ENCODE measurements around the gene RSAD2.

The RSAD2 gene

DNA sequence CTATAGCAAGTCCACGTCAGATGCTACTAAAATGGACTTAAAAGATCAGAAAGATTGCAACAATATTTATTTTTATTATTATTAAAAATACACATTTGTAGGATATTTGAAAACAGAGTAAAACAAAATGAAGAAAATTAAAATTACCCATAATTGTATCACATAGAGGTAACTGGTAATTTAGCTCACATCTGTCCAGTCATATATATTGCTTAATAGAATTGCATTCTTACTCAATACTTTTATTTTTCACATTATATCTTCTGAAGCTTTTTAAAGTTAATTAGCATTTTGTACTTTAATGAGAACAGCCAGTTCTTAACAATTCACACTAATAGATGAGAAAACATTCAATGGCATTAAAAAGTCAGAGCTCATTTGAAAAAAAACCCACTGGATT, 28.1 kb downstream of the RSAD2 start:
- no peak for DNase-seq (ENCODE audit: low read depth in 3 of 3)

DNA sequence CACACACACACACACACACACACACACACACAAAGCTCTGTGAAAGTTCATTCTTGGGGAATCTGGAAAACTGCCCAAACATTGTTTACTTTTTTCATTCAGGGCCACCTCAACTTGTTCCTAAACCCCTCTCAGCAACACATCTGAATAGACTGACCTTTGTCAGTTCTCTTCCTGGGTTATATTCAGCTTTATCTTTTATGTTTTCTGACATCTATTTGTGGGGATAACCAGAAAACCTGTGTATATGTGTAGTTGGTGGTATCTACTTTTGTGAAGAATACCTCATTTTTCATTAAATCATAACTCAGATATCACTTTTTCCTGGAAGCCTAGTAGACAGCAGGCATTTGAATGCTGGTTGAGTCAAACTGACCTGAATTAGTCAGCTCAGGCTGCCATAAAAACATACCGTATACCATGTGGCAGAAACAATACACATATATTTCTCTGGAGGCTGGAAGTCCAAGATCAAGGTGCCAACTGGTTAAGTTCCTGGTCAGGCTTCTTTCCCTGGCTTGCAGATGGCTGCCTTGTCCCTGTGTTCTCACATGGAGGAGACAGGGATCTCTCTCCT, 28.7 kb downstream of the RSAD2 start:
- no peak for DNase-seq (ENCODE audit: low read depth in 3 of 3)

DNA sequence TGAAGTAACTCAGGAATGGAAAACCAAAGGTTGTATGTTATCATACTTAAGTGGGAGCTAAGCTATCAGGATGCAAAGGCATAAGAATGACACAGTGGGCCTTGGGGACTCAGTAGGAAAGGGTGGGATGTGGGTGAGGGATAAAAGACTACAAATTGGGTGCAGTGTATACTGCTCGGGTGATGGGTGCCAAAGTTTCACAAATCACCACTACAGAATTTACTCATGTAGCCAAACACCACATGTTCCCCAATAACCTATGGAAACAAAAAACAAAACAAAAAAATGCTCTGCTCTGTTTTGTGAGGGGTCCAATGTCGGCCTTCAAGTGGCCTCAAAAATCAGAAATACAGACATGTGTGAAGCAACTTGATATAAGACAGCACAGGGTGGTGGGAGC, 30.7 kb downstream of the RSAD2 start:
- no peak for DNase-seq (ENCODE audit: low read depth in 3 of 3)

DNA sequence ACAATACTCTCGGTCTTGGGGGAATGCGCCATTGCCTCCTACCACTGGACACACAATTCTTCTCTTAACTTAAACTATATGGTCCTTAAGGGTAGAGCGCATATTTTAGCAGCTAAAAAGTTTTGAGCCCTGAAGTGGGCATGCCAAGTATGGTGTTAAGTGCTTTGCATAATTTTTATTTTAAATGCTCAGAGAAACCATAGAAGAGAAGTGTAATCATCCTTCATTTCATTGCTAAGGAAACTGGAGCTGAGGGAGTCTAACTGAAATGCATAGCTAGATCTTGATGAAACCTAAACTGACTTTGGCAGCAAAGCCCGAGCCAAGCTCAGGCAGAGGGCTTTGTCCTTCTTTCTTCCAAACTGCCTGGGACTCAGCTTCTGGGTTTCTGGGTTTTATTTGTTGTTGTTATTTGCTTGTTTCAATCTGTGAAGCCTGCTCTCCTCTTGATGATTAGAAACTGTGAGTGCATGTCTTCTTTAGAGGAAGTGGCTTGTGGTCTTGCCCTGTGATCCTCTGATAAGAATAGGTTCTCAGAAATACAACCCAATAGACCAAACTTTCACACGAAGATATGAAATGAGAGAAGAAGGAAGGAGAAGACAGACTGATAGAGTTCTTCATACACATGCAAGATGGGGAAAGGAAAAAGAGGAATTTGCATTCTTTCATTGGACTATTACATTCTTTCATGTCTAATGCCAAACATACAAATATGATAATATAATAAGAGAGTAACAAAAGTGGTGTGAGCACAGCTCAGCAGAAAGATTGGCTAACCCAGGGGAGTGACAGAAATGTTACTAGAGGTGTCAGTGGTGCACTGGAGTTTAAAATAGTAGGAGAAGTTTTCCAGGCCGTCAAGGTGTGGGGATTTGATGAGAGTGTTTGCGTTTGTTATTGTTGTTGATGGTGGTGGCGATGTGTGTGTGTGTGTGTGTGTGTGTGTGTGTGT, 32.1 kb downstream of the RSAD2 start:
- DNase-seq (ENCODE audit: low read depth in 3 of 3): no peak

DNA sequence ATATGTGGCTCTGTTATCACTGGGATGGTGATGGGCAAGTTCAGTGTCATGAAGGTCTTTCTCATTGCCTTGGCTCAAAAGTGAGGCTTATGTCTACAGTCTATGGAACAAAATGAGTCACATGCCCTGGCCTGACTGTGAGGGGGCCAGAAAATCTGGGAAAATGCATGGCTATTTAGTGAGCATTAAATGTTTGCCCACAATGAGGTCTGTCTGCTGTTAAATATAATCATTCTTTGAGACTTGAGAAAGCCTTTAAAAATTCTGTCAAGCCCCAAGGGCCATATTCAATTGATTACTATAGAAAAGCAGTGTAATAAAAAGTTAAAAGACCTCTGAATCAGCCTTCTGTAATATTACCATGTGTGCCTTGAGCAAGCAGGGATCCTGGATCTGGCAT, 34.1 kb downstream of the RSAD2 start:
- DNase-seq (ENCODE audit: low read depth in 3 of 3): no peak

DNA sequence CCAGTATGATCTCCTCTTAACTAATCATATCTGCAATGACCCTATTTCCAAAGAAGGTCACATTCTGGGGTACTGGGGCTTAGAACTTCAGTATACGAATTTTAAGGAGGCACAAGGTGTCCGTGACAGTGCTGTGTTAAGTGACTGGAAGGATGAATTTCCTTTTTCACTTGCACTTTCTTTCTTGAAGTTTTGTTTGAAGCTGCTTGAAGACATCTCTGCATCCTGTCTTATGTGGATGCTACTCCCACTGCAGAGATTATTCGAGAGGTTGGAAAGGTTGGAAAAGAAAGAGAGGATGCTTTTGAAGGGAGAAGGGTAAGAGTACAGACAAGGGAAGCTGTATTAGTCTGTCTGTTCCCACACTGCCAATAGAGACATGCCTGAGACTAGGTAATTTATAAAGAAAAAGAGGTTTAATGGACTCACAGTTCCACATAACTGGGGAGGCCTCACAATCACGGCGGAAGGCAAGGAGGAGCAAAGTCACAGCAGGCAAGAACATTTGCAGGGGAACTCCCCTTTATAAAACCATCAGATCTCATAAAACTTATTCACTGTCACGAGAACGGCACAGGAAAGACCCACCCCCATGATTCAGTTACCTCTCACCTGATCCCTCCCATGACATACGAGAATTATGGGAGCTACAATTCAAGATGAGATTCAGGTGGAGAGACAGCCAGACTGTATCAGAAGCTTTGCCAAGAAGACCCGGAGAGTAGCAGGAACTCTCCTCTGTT, 36.0 kb downstream of the RSAD2 start:
- DNase-seq (ENCODE audit: low read depth in 3 of 3): peak in 1 of 3 donors; percentile 52

DNA sequence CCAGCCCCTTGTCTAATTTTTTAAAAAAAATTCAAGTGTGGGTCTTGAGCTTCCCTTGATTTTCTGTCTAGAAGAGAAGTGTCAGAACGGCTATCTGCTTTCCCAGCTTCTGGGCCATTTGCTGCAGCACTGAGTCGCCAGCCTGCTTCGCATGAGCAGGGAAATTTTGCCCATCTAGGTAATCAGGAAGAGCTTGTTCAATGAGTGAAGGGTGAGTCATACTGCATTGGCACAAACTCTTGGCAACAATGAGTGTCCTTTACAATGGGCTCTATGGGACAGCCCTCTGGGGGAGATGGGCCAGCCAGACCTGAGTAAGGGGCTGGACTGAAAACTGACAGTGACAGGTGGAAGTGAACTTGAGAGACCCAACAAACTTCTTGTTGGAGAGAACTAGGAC, 37.3 kb downstream of the RSAD2 start:
- no peak for DNase-seq (ENCODE audit: low read depth in 3 of 3)

DNA sequence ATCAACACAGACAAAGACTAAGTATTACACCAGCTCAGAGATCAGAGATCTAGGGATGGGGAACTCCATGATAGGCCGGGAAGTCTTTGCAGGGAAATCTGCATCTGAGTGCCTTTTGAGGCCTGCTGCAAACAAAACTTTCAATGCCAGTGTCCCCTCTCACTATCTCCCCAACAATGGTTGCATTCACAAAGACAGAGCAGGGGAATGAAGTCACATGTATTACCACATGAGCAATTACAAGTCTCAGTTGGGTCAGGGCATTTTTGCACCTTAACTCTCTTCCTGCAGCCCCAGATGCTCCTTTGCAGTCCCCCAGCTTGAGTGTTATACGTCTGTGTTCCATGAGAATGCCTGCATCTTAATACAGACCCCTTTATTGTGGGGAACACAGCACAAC, 37.8 kb downstream of the RSAD2 start:
- DNase-seq (ENCODE audit: low read depth in 3 of 3): no peak

DNA sequence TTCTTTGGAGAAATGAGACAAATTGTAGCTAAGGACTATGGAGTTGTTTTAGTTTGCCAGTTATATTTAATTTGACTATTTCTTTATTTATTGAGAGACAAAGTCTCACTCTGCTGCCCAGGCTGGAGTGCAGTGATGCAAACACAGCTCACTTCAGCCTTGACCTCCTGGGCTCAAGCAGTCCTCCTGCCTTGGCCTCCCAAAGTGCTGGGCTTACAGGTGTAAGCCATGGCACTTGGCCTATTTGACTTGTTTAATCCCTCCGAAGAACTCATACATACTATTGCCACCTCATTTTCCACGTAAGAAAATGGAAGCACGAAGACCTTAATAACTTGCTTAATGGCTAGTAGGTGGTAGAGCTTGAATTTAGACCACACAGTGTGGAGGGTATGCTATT, 38.6 kb downstream of the RSAD2 start:
- DNase-seq (ENCODE audit: low read depth in 3 of 3): no peak

DNA sequence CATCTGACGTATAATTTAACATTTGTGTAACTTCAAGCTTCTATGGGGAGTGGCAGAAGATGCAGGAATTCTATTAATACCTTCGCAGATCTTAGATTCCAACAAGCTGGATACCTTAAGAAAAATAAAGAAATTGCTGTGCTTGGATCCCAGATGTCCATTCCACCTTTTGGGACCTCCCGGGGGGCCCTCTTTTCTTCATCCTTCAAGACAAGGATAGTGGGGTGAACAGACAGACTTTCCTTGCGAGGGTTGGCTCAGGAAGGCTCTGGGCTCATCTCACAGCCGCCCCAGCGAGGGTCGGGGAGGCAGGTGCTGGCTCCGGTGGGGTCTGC, 39.1 kb downstream of the RSAD2 start:
- no peak for DNase-seq (ENCODE audit: low read depth in 3 of 3)

DNA sequence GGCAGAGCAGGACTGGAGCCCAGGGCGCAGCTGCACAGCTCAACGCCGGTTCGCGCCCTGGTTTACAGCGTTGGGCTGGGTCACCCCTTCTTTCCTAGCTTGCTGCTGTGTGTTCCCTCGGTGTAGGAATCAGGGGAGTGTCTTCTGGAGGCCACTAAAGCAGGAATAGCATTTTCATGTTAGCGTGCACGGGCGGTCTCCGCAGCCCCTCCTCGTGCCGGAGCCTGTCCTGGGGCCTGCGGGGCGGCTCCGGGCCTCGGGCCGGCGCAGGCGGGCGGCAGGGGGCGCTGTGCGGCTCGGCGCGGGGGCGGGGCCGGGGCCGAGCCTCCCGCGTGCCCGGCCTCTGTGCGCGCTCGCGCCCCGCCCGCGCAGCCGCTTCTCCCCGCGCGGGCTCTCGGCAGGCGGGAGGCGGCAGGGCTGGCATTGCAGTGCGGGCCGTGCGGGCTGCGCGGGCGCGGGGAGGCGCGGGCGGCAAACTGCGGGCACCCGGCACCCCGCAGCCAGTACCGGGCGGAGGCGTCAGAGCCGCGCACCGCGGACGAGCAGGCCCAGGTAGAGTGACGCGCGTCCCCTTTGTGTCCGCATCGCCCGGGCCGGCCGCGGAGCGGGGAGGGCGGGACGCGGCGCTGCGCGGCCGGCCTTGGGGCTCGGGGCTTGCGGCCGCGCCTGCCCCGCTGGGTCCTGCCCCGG, 39.6 kb downstream of the RSAD2 start, which contains the start of gene RNF144A:
Gene RNF144A, plus strand, starts transcription at position 342 of the 690 bp plus-strand sequence. CDS start 79,515 bp downstream, outside the sequence.
- DNase-seq (ENCODE audit: low read depth in 3 of 3): peak; percentile 48 to 67 (median 57)

DNA sequence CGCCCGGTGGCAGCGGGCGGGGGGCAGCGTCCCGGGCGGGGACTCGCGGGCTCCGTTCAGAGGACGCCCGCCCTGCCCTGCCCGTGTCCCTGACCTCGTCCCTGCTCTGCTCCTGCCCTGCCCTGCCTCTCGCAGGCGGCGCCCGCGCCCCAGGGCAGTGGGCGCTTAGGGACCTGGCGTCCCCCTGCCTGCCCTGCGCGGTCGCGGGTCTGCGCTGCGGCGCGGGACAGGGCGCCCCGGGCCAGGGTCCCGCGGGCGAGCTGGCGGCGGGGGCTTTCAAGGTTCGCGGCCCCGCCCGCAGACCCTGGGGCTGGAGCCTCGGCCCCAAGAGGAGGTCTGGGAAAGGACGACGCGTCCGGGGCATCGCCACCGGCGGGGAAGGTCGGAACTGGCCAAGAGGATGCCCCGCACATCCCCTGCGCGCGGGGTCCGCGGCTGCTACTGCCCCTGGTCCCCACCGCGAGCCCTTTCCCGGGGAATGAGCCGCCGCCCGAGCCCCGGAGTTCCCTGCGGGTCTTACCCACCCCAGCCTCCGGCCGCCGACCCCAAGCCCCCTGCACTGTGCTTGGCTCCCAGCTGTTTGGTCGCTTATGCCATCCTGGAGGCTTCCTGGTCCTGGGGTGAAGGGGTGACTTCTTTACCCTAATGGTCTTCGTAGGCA, 40.3 kb downstream of the RSAD2 start:
- no peak for DNase-seq (ENCODE audit: low read depth in 3 of 3)

DNA sequence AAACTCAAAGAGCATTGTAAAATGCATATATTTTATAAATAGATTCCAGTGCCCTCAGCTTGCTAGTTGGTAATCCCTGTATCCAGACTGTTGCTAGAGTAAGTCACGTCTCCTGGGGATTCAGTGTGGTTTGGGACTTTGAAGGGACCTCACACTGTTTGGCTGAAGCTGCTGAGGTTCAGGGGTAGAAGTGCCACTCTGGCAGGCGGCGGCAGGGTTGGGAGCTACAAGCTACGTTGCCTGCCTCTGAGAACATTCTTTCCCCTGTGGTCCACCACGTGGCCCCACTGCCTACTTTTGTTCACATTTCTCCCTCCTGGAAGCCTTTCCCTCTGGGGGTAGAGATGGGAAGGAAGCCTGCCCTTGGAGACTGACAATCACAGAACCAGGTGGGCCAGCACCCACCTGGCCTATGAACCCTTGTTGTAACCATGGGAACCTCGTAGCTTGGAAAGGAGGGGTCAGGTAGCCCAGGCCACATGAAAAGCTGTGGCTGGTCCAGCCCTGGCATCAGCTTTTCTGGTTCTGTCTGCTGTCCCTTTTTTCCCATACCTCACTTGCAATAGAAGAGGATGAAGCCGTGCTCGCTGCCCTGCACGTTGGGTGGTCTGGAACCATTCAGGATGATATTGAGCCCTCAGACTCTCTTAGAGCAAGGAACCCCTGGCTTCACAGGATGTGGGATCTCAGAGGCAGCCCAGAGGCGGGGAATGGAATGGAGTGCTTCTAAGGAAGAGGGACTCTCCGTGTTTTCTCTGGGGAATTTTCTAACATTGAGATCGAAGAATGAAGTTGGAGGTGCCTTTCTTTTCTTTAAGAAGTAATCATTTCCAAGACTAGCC, 42.5 kb downstream of the RSAD2 start:
- no peak for DNase-seq (ENCODE audit: low read depth in 3 of 3)

DNA sequence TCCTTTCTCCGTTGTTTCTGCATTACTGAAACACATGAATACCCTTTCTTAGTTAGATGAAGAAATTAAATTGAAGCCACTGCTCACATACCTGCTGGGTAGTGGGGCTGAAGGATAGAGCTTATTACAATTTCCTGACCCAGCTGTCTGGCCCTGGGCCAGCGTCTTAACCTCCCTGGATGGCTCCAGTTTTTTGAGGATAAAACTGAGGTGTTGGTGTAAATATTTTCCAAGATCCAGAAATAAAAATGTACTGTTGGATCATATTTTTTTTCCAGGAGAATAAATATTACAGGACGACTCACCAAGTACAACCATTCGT, 43.1 kb downstream of the RSAD2 start:
- DNase-seq (ENCODE audit: low read depth in 3 of 3): no peak

DNA sequence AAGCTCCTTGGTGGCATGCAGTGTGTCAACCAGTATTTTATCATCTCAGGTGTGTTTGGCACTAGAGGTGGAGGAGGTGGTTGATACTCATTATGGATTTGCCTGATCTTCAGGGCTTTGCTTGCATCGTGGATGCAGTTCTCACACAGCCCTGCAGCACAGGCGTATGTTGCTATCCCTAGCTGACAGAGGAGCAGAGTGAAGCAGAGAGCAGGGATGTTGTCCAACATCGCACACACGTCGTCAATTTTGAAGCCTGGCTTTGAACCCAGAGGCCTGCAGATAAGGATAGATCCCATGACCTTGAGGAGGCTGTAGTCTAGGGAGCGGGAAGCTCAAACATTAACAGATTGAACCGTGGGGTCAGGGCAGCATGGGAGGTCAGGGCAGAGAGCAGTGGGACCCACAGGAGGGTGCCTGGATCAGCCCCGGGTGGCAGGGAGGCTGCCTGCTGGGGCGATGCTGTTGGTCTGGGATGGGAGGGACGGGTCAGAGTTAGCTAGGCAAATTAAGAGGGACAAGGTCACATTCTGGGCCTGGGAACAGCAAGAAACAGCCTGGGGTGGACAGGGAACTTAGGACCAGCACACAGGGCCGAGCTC, 43.8 kb downstream of the RSAD2 start:
- no peak for DNase-seq (ENCODE audit: low read depth in 3 of 3)

DNA sequence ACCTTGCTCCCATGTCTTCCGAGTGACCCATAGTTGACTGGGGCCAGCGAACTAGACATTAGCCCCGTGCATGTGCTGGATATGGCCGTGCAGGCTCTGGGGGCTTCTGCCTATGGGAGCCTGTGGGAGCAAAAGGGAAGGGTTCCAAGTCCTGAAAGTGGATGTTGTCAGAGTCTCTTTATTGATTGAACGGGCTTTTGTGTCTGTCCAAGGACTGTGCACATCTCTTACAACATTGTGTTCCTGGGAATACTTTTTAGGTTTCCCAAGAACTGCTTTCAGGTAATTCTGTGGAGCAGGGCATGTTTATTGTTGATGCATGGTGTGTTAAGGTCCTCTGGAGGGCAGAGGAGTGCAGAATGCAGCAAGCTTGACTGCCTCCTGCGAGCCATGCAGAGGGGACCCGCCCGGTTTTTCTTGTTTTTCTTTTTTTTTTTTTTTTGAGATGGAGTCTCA, 44.7 kb downstream of the RSAD2 start:
- no peak for DNase-seq (ENCODE audit: low read depth in 3 of 3)

DNA sequence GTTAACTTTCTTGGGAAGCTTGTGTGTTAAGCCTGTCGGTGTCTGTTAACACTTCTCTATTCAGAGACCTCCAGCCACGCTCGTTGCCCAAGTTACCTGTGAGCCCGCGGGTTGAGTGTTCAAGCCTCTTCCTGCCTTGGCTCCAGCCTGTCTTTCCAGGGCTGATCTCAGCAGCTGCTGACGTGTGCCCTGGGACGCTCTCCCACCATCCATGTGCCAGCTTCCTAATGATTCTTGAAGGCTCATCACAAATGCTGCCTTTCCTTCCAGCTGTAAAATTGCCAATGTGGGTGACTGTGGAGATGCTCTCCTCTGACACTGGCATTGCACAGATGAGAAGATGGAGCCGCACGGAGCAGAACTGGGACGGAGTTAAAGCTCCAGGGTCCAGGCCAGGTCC, 45.7 kb downstream of the RSAD2 start:
- no peak for DNase-seq (ENCODE audit: low read depth in 3 of 3)

DNA sequence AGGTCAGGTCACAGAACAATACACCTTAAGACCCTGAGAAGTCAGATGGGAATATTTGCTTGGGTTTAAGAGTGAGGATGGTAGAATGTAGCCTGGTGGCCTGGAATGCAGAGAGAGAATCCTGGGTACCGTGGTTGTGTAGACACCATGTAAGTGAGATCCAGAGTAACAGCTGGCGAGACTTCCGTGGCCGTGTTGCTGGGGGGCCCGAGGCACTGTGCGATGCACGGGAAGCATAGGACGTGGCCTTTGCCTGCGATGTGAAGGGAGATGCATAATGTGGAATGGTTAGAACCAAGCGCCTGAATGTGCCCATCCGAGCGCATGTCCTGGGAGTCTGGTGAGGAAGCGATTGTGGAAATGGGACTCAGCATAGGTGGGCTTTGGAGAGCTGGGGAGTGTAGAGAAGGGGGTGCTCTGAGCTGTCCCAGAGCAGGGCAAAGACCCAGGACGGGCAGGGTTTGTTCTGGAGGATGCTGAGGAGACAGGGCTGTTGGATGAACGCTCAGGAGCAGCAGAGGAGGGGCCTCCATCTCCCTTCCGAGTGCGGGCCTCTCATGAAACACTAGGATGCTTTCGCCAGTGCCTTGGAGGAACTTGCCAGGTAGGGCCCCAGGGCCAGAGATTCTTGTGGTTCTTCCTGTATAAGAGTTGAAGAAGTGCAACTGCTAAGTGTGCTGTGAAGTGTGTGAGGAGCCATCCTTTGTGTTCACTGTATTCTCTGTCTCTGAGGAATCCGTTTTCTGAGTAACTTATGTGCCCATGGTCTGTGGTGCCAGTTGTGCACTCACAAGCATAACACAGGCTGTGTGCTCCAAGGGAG, 46.7 kb downstream of the RSAD2 start:
- DNase-seq (ENCODE audit: low read depth in 3 of 3): no peak

DNA sequence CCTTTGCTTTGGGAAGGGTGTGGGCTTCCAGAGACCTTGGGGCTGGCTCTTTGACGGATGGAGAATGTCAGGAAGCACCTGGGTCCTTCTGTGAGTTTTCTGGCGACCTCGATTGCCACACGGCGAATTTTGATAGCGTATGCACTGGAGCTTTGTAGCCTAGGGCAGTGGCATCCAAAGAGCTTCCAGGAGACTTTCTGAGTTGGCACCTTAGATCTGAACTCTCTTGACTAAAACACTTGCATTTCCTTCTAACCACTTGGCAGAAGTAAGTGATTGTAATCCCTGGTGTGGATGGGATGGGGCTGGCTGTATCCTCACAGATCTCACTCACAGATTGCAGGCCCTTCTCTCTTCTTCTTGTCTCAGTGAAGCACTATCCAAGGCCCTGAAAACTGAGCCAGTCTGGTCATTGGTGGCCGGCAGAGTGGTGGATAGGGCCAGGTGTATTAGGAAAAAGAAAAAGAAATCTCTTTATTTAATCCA, 47.4 kb downstream of the RSAD2 start:
- no peak for DNase-seq (ENCODE audit: low read depth in 3 of 3)

All from stimulated activated CD4-positive, alpha-beta T cell treated with anti-CD3 and anti-CD28 coated beads, TNF-alpha, amount 100 ng/mL, for 48 hours (primary cell).